GM12891 (cell line): Measurements from ENCODE around the gene SEH1L.

ENCODE experiments used
- POLR2A ChIP-seq: IDR thresholded peaks from 2 replicates; pipeline ENCODE4 v1.6.1; 2011; ENCODE audit warnings: low read depth, low read length, control low read depth
- POLR2AphosphoS5 ChIP-seq: IDR thresholded peaks from 2 replicates; pipeline ENCODE4 v1.6.1; 2011; ENCODE audit warnings: low read depth, low read length, control low read depth

GRCh38 chr18:12960853-12961397, 13.1 kb downstream of the SEH1L start:
- TF ChIP-seq POLR2A (no peak), POLR2AphosphoS5 (no peak)
